ENCODE data around the gene PGBD5. TPM values are rescaled to one million over a fixed set of nuclear protein-coding genes. Genes with fewer than 3 reads are reported as not detected.

PGBD5 gene
- total RNA-seq, 1 donor from 2014 or later: 1.0 TPM

DNA sequence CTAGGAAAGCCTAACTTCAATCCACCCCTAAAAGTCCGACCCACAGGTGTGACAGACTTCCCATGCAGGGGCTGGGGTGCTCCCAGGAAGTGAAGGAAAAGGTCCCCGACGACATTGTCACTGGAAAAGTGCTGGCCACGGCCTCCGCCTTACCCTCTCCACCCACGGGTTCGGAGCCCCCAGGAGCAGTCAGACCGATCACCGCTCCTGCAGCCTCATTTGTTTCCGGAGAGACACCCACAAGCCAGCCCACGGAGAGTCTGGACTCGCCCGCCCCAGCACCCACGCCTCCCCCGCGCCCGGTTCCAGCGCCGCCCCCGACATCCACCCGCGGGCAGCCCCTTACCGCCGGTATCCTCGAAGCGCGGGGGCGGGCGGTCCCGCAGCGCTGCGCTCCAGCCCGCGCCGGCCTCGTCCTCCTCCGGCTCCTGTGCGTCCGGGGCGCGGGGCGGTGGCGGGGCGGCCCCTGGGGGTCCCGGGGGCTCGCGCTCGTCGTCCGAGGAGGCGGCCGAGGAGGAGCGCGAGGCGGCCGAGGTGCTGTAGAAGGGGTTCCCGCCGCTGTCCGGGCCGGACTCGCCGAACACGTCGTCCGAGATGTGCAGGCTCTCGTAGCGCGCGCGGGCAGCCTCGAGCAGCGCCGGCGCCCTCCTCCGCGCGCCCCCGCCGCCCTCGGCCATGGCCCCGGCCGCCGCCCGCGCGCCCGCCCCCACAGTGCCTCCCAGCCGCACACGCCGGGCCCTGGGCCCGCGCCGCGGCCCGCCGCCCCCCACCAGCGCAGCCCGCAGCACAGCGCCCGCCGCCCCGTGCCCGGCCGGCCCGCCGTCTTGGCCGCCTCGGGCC, 660 bp downstream of the PGBD5 start:
- no peaks in the 10 kb centered on the region for H3K36me3 Mint-ChIP-seq (ENCODE audit: unreplicated experiment)
- no peak overlapping the region for H3K27ac Mint-ChIP-seq (ENCODE audit: unreplicated experiment)
- H3K27me3 Mint-ChIP-seq (ENCODE audit: unreplicated experiment): peaks cover 66% of the 10 kb centered on the region
- peaks cover 15% of the 10 kb centered on the region for H3K4me1 Mint-ChIP-seq (ENCODE audit: unreplicated experiment)
- DNase-seq (ENCODE audit: extremely low spot score, unreplicated experiment): no peak
- TF ChIP-seq, protein P1, sequence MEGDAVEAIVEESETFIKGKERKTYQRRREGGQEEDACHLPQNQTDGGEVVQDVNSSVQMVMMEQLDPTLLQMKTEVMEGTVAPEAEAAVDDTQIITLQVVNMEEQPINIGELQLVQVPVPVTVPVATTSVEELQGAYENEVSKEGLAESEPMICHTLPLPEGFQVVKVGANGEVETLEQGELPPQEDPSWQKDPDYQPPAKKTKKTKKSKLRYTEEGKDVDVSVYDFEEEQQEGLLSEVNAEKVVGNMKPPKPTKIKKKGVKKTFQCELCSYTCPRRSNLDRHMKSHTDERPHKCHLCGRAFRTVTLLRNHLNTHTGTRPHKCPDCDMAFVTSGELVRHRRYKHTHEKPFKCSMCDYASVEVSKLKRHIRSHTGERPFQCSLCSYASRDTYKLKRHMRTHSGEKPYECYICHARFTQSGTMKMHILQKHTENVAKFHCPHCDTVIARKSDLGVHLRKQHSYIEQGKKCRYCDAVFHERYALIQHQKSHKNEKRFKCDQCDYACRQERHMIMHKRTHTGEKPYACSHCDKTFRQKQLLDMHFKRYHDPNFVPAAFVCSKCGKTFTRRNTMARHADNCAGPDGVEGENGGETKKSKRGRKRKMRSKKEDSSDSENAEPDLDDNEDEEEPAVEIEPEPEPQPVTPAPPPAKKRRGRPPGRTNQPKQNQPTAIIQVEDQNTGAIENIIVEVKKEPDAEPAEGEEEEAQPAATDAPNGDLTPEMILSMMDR (IDR thresholded peaks at IDR 0.05): no peak
- peak overlapping the region; percentile 66 for H3K4me3 Mint-ChIP-seq (ENCODE audit: unreplicated experiment)
- H3K9me3 Mint-ChIP-seq (ENCODE audit: unreplicated experiment): no peaks in the 10 kb centered on the region

DNA sequence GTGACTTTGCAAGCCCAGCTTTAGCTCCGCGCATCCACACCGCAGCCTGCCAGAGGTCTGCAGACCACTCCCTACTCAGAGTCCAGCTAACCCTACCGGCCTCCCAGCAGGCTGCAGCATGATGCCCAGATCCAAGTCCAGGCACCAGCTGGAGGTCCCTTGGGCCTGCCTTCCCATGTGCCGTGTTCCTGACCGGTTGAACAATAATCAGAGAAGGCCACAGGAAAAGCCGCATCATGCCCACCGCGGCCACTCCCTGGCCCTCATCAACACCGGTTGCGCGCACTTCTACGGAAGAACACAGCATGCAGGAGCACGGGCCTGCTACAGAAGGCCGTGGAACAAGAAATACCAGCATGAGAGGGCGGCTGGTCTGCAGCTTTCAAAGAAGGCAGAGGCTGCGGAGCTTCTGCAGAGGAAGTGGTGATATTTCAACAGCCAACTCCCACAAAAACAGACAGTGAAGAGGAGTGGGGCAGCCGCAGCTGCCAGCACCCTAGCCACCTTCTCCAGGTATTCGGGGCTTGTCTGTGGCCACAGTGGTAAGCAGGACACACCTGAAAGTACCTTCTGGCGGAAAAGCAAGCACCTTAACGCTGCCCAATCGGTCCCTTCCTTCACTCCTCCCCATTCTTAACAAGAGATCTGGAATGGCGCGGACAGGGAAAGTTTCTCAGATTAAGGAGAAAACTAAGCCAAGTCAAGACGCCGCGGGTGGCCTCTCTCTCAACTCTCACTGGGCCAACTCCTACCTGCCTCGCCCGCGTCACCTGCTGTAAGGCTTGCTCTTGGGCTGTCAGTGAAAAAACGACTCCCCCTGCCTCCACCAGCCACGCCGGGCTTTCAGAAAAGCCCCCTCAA, 1.5 kb downstream of the PGBD5 start:
- TF ChIP-seq, protein P1 (IDR thresholded peaks at IDR 0.05): no peak
- no peaks in the 10 kb centered on the region for H3K9me3 Mint-ChIP-seq (ENCODE audit: unreplicated experiment)
- no peaks in the 10 kb centered on the region for H3K36me3 Mint-ChIP-seq (ENCODE audit: unreplicated experiment)
- peaks cover 69% of the 10 kb centered on the region for H3K27me3 Mint-ChIP-seq (ENCODE audit: unreplicated experiment)
- peak; percentile 80 for DNase-seq (ENCODE audit: extremely low spot score, unreplicated experiment)
- H3K4me1 Mint-ChIP-seq (ENCODE audit: unreplicated experiment): peaks cover 15% of the 10 kb centered on the region
- H3K27ac Mint-ChIP-seq (ENCODE audit: unreplicated experiment): no peak overlapping the region
- peak overlapping the region; percentile 66 for H3K4me3 Mint-ChIP-seq (ENCODE audit: unreplicated experiment)

DNA sequence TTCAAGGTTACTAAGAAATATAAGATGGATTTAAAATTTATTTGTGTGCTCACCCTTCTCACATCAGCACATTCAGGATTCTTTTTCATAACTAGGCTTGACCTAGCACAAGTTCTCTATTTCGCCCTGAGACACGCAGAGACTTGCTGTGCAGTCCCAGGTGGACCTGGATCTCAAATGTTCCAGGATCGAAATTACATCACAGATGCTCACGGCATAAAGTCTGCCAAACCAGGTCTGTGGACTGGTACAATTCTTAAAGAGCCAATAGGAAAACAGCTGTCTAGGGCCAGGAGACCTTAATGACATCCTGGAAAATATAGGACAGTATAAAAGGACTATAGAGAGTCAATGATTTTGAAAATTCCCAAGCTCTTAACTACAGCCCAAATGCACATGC, 2.2 kb downstream of the PGBD5 start:
- H3K36me3 Mint-ChIP-seq (ENCODE audit: unreplicated experiment): no peaks in the 10 kb centered on the region
- peak; percentile 19 for DNase-seq (ENCODE audit: extremely low spot score, unreplicated experiment)
- TF ChIP-seq, protein P1 (IDR thresholded peaks at IDR 0.05): no peak
- peaks cover 65% of the 10 kb centered on the region for H3K27me3 Mint-ChIP-seq (ENCODE audit: unreplicated experiment)
- no peak overlapping the region for H3K4me3 Mint-ChIP-seq (ENCODE audit: unreplicated experiment)
- H3K4me1 Mint-ChIP-seq (ENCODE audit: unreplicated experiment): peaks cover 15% of the 10 kb centered on the region
- no peaks in the 10 kb centered on the region for H3K9me3 Mint-ChIP-seq (ENCODE audit: unreplicated experiment)
- no peak overlapping the region for H3K27ac Mint-ChIP-seq (ENCODE audit: unreplicated experiment)

DNA sequence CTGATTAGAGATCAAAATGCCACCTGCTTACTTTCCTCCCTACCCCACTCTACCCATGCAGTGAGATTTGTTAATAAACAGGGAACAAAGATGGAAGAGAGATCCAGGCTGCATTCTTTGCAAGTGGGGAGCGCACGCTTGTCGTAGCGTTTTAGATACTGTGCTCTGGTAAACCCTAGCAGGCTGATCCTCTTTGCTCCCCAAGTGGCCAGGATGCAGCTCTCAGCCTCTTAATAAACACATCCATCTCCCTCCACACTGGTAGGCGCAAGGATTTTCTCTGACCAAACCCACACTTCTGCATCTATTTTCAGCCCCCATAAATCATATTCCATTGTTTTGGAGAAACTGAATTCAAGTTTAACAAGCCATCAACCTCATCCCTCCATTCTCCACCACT, 2.9 kb downstream of the PGBD5 start:
- Mint-ChIP-seq H3K9me3 (ENCODE audit: unreplicated experiment) (no peaks in the 10 kb centered on the region), H3K36me3 (ENCODE audit: unreplicated experiment) (no peaks in the 10 kb centered on the region), H3K4me3 (ENCODE audit: unreplicated experiment) (peak overlapping the region; percentile 6), H3K4me1 (ENCODE audit: unreplicated experiment) (peaks cover 15% of the 10 kb centered on the region), H3K27ac (ENCODE audit: unreplicated experiment) (no peak overlapping the region), H3K27me3 (ENCODE audit: unreplicated experiment) (peaks cover 67% of the 10 kb centered on the region)
- TF ChIP-seq, protein P1 (IDR thresholded peaks at IDR 0.05): no peak
- peak; percentile 27 for DNase-seq (ENCODE audit: extremely low spot score, unreplicated experiment)
